GM12801 (cell line): ENCODE measurements around the gene FRMD1.

Experiments
- TF ChIP-seq, protein P1 (sequence below): IDR thresholded peaks from one replicate; pipeline ENCODE4 v1.5.1; 2011; ENCODE audit warnings: control low read depth; ENCODE audit not compliant: insufficient read length; ENCODE audit errors: extremely low read depth

Gene FRMD1

DNA sequence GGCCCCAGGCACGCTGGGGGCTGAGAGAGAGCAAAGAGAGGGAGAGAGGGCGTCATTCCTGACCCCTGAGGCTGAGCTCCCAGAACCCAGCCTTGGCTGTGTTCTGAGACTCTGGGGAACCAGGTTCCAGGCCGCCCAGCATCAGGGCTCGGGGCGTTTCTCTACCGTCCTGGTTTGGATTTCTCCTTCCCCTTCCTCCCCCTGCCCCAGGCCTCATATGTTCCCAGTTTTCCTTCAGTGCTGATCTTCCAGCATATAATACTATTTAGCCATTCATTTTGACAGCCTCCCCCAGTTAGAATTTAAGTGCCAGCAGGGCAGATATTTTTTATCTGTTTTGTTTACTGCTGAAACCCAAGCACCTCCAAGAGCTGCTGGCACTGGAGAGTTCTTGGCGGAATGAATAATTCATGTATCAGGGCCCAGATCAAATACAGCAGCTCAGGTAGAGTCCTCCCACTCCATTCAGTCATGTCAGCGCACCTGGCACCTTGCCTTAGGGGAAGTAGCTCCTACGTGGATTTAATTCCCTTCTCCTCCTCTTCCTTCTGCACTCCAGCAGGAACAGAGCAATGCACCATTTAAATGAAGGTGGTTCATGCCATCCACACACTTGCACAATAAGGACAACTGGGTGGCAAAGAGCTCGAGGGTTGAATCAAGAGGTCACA is 23.4 kb upstream of the FRMD1 start:
- TF ChIP-seq, protein P1, sequence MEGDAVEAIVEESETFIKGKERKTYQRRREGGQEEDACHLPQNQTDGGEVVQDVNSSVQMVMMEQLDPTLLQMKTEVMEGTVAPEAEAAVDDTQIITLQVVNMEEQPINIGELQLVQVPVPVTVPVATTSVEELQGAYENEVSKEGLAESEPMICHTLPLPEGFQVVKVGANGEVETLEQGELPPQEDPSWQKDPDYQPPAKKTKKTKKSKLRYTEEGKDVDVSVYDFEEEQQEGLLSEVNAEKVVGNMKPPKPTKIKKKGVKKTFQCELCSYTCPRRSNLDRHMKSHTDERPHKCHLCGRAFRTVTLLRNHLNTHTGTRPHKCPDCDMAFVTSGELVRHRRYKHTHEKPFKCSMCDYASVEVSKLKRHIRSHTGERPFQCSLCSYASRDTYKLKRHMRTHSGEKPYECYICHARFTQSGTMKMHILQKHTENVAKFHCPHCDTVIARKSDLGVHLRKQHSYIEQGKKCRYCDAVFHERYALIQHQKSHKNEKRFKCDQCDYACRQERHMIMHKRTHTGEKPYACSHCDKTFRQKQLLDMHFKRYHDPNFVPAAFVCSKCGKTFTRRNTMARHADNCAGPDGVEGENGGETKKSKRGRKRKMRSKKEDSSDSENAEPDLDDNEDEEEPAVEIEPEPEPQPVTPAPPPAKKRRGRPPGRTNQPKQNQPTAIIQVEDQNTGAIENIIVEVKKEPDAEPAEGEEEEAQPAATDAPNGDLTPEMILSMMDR: no peak

DNA sequence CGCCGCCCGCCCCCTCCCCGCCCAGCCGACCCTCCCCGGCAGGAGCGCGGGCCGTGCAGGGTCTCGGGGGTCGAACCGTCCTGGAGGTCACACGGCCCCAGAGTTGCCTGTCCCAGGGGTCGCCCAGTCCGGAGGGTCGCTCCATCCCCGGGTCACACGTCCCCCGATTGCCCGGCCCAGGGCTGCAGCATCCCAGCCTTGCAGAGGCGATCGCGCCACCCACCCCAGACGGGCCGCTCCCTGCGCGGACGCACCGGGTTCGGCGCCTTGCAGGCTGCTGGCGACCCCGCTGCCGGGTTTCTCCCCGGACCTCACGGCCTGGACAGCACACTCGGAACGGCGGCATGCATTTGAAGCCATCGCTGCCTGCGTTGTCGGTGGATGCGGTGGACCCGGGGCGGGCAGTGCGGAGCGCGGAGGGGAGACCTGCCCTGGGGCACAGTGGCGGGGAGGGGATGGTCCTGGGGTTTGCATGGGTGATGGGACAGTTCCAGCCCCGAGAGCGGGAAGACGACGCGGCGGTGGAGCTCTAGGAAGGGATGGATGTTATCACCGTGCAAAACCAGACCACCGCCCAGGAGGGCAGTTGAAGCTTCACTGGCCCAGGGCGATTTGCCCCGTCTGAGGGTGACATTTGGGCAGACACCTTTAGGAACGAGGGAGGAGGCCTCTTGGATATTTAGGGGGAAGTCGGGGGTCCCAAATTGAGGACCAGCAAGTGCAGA is 22.7 kb upstream of the FRMD1 start:
- TF ChIP-seq, protein P1: no peak

DNA sequence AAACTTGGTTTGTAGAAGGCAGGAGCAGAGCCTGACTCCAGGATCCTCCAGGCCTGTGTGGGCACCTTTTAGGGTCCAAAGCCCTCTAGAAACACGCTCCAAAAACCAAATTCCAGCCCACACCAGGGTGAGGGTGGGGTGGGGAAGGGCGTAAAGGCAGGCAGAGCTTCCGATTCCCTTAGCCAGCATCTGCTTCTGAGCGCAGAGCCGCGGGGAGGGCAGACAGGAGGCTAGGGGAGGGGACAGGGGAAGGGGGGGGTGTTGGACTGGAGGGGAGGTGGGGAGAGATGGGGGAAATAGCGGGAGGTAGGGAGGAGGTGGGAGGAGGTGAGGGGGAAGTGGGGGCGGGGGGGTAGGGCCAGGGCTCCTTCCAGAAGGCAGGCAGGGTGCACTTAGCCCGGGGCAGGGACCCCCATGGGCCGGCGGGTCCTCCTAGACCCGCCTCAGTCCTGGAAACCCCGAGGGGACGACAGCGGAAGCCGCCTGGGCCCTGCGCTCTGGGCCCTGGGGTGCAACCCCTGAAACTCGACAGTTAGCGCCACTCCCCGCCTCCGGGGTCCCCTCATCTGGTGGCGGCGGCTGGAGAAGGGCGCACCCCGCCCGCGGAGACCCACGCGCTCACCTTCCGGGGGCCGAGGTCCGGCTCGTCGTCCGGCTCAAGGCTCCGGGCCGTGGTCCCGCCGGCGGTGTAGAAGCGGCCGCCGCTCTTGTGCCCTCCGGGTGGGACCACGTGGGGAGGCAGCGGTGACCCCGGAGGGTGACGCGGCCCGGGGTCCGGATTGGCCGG is 22.0 kb upstream of the FRMD1 start:
- TF ChIP-seq, protein P1: no peak

DNA sequence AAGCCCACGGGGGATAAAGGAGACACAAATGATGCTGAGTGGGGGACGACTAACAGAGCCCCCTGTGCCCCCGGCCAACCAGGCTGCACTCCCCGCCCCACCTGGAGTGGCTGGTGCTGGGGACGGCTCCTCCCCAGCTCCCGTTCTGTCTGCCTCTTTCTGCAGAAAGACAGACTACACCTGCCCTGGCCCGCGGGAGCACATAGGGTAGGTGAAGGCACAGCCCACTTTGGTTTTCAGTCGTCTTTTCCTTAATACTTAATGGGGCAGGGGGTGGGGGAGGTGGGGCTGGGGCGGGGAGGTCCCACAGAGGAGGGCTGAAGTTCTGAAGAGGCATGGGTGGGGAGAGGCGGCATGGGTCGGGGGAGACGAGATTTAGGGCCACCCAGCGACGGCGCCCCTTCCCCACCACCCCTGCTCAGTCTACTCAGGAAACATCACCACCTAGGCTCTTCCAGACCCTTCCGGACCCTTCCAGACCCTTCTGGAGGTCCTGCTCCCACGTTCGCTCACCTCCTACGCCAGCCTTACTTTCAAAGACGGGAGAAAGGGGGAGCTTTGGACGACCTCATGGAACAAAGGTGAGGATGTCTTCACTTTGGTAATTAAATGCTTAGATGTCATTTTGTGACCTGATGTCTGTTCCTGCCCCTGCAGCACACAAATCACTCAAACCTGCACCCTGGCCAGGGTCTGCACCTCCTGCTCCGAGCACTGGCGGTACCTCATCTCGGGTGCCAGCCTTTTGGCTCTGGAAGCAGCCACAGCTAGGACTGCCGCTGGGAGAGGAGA is 21.2 kb upstream of the FRMD1 start:
- TF ChIP-seq, protein P1: no peak

DNA sequence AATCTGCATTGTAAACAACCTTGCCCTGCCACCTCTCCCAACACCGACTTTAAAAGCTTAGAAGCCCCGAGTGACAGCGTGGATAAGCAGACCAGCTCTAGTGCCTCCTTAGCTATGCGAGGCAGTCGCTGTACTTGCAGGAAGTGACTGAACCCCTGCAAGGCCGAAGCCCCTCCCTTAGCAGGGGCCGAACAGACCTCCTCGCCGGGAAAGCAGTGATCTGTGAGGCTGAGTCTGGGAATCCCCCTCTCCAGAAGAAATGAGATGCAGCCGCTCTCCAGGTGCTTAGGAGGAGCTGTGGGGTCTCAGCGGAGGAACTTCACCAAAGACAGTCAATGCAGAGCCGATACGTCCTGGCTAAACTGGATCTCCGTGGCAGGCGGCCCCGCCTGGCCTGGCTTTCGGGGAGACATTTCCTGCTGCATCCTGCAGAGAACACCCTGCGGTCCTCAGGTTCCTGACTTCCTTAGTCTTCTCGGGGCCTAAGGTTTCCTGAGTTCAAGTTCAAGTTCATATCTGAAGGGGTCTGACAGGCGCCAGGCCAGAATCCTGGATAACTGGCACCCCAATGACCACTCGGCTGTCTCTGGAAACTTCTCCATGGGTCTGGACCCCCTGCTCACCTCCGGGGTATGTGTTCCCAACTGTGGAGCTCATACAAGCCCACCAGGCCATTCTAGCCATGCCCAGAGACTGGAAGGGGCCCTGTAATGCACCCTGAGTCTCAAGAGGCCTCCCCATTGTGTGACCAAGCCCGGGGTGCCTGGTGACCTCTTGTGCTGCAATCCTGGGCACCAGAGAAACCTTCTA is 20.4 kb upstream of the FRMD1 start:
- TF ChIP-seq, protein P1: no peak

DNA sequence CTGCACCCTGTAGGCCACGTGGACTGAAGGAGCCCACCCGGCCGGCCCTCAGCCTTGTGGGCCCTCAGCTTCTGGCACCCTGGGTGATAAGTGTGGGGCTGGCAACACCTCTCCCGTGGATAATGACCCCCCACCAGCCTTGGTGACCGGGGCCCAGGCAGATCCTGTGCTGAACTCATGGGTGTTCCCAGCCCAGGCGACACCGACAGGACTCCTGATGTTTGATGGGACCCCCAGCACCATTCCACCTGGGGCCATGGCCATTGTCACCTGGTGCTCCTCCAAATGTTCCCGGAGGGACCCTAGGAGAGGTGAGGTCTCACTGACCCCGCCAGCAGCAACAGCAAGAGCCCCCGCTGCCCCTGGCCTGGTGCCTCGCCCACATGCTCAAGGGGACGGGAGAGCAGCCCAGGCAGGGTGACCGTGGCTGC is 19.4 kb upstream of the FRMD1 start:
- TF ChIP-seq, protein P1: no peak
